NCI-H748 treated with DMSO at 0.1 percent for 48 hours (cell line): ENCODE data around the gene CR1L.
A peak's percentile ranks its signal among the peaks of the same experiment; 100 is the strongest.
"Not testable (repeated sequence)": the region's sequence is repeated elsewhere in the genome, so short reads cannot be mapped to it uniquely, and the experiment has no call there.

Source experiments
- DNase-seq: peaks from one replicate; lab custom pipeline; 2025; lab: John Stamatoyannopoulos, UW

CR1L gene

GRCh38 chr1:207644852-207645634, at the start of gene CR1L:
Gene CR1L, plus strand, starts transcription at chr1:207645133. Its CDS starts 101 bp downstream, at chr1:207645234.
- DNase-seq: peak; percentile 74

- DNase-seq: no peak
These were observed 41.2 kb upstream of the CR1L start for GRCh38 chr1:207603777-207604176.

- no peak for DNase-seq
These were observed 39.2 kb upstream of the CR1L start for GRCh38 chr1:207605444-207606361.

GRCh38 chr1:207606362-207606755, 38.6 kb upstream of the CR1L start:
- DNase-seq: no peak

GRCh38 chr1:207612762-207613161, 32.2 kb upstream of the CR1L start:
- no peak for DNase-seq

- peak; percentile 8 for DNase-seq
These were observed 24.9 kb upstream of the CR1L start for GRCh38 chr1:207619871-207620542.

GRCh38 chr1:207620543-207620893, 24.4 kb upstream of the CR1L start:
- DNase-seq: no peak

- DNase-seq: not testable (repeated sequence)
These were observed 19.3 kb upstream of the CR1L start for GRCh38 chr1:207625504-207626071.

GRCh38 chr1:207626972-207627337, 18.0 kb upstream of the CR1L start:
- DNase-seq: no peak

GRCh38 chr1:207627496-207627895, 17.4 kb upstream of the CR1L start:
- no peak for DNase-seq

- no peak for DNase-seq
These were observed 16.2 kb upstream of the CR1L start for GRCh38 chr1:207628776-207629175.

- DNase-seq: no peak
These were observed 13.8 kb upstream of the CR1L start for GRCh38 chr1:207631137-207631536.

GRCh38 chr1:207633226-207633625, 11.7 kb upstream of the CR1L start:
- no peak for DNase-seq

GRCh38 chr1:207633699-207634289, 11.1 kb upstream of the CR1L start:
- DNase-seq: not testable (repeated sequence)

- not testable (repeated sequence) for DNase-seq
These were observed 10.6 kb upstream of the CR1L start for GRCh38 chr1:207634293-207634692.

- DNase-seq: peak; percentile 36
These were observed 9.3 kb upstream of the CR1L start for GRCh38 chr1:207635569-207636186.

- DNase-seq: not testable (repeated sequence)
These were observed 6.3 kb upstream of the CR1L start for GRCh38 chr1:207638487-207639145.

GRCh38 chr1:207639362-207639761, 5.6 kb upstream of the CR1L start:
- not testable (repeated sequence) for DNase-seq

GRCh38 chr1:207644166-207644851, 624 bp upstream of the CR1L start:
- DNase-seq: no peak

GRCh38 chr1:207645635-207646081, 725 bp downstream of the CR1L start:
- peak; percentile 11 for DNase-seq
